Stromal cell of bone marrow (primary cell): Measurements from ENCODE around the gene LCE1E.
A peak's percentile ranks its signal among the peaks of the same experiment; 100 is the strongest.

ENCODE experiments used
- DNase-seq: peaks from one replicate; pipeline ENCODE4 v3.0.0-alpha.2; 2012; ENCODE audit warnings: low read depth

The LCE1E gene, protein sequence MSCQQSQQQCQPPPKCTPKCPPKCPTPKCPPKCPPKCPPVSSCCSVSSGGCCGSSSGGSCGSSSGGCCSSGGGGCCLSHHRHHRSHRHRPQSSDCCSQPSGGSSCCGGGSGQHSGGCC

DNA sequence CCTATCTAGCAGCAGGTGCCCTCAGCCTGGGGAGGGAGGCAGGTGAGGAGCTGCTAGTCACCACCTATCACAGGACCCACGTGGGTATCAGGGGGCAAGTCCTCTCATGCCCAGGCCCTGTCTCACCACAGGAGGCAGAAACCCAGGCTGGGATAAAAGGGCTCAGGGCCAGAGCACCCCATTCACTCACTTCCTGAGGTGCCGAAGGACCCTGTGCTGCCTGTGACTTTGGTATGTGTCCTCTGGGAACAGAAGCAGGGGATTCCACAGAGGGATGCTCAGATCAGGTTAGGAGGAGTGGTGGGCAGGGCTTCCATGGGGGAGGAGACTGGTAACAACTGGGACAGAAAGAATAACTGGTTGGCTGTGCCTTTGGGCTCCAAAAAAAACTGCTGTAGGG lies at the start of gene LCE1E:
Gene LCE1E, plus strand, starts transcription at position 181 of the 400 bp plus-strand sequence. CDS start 1,043 bp downstream, outside the sequence.
- no peak for DNase-seq

DNA sequence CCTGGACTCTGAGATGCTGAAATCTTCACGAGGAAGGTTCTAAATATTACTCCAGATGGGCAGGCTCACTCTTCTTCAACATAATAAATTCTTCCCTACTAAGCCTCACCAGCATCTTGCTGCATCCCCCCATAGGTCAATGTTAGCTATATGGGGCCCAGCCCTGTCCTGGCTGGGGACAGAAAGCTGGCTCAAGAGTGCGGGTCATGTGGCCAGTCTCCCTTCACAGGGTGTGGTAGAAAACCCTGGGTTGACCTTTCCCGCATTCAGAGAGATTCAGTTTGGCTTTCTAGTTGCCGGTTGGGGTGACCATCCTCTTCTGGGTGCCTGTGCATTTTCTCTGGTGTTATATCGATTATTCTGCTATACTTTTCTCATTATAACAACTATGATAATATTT lies 48.1 kb upstream of the LCE1E start:
- DNase-seq: no peak

DNA sequence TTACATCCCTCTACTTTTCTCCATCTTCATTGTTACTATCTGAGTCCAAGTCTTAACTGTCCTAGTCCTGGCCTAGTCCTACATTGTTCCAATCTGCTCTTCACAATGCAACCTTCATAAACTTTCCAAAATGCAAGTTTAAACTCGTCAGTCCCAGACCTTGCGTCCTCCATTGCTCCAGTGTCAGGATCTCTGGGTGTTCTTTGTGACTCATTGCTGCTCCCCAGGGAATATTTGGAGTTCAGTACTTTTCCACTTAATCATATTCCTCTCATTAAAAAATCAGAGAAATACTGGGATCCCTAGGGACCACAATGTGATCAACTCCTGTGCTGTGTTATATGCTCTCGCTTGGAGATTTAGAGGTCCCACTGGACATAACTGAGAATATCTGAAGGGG lies 46.2 kb upstream of the LCE1E start:
- no peak for DNase-seq

DNA sequence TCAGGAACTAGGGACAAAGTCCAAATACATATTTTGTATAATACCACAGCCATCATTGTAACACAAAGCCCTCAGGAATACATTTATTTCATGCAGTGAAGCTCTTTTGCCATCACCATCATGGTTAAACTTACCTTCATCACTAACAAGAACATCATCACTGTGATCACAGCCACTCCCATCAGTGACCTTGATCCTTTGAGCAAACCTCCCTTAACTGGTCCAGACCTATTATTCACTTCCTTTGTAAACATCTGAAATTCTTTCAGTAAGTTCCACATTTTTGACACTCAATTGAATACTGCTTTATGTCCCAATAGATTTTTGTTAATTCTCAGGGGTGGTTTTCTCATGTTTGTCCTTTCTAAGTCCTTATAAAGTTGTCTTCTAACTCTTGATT lies 44.4 kb upstream of the LCE1E start:
- DNase-seq: no peak

DNA sequence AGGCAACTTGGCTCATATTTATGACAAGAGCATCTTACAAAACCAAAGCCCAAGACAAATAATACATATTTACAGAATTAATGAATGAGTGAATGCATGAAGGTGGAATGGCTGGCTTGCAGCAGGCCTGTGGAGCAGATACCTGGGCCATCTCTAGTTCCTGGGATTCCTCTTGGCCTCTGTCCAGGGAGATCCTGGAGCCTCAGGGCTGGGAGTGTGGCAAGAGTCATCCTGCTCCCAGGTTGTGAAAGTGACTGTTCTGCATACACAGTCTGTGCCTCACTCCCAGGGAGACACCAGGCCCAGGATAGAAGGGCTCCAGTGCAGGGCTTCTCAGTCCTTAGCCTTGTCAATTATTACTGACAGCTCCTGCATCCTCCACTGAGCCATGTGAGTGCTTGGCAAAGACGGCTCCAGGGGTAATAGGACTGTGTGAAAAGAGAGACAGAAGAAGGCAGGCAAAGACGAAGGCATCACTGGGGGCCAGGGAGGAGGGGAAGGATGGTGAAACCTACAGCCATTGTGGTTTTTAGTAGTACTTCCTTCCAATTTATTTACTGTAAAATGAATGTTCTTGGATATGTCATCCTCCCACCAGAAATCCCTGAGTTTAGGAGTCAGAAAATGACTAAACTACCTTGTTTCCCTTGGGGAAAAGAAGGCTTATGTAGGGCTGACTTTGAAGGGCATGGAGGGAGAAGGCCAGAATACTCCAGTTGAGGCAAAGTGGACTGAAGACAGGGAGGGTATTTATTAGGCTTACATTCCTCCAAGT lies 42.5 kb upstream of the LCE1E start:
- no peak for DNase-seq

DNA sequence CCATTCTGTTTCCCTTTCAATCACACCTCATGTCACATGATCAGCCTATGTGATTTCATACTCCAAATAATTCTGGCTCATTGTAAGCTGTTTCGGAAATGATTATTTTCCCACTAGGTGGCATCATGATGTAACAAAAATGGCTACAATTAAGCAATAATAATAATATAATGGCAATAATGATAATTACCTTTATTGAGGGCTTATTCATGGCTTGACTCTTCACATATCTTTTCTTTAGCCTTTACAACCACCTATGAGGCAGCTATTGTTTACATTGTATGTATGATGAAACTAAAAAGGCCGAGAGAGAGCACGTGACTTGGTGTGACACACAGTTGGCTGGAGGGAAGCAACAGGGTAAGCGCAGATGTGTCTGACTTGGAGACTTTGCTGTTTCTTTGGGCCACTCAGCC lies 40.8 kb upstream of the LCE1E start:
- no peak for DNase-seq

DNA sequence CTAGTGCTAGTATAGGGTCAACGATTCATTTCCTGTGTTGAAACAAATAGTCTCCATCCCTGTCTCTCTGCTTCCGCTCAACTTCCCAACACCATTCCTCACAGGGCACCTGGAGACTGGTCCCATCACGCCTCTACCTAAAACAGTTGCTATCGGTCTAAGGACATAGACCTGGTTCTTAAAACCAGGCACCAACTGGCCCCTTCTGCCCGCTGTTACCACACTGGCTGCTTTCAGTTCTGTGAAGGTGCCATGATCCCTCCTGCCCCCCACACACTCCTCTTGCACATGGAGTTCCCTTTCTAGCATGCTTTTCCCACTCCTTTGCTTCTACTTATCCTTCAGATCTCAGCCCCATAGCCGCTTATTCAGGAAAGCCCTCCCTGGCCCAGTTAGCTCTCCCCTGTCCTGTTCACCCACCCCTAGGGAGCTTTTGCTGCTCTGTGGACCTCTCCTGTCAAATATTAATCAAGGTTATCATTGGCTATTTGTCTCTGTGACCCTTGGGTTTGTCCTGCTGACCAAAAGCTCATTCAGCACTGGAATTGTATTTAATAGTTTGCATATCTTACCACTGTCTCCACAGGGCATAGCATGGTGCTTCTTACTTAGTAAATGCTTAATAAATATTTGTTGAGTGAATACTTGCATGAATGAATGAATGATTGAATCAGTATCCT lies 40.2 kb upstream of the LCE1E start:
- no peak for DNase-seq

DNA sequence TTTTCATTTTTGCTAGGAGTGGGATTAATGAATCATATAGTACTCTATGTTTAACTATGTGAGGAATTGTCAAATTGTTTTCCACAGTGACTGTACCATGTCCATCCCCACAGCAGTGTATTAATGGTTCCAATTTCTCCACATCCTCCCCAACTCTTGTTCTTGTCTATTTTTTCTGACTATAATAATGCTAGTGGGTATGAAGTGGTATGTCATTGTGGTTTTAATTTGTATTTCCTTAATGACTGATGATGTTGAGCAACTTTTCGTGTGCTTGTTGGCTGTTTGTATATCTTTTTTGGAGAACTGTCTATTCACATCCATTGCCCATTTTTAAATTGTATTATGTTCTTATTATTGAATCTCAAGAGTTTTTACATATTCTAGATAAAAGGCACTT lies 38.2 kb upstream of the LCE1E start:
- no peak for DNase-seq

DNA sequence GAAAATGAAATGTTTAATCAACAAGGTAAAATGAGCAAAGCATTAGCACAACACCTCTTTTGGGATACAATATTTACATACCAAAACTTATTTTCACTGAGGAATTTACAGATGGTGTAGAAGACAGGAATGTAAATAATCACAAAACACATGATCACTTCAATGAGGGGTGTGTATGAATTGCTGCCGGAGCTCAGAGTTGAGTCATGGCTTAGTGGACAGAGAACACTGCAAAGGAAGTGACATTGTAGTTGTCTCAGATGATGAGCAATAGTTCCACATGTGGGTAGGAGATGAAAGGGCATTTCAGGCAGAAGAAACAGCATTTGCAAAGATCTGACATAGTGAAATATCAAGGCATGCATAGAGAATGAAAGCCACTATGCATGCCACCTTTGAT lies 33.8 kb upstream of the LCE1E start:
- peak; percentile 18 for DNase-seq

DNA sequence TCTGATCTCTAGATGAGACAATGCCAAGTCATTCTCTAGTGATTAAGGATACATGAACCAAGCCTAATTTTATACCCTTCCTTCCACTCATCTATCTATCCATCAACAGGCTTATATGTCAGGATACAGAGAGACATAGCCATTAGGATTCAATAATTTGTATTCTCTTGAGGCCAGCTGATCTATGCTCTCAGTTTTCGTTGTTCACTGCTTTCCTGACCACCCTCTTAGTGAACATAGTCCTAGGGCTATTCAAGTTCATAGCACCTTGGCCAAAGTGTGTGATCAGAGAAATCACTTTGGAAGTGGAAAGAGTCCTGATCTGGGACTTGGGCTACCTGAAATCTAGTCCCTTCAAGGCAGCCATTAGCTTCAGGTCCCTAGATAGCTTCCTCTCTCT lies 32.5 kb upstream of the LCE1E start:
- DNase-seq: no peak

DNA sequence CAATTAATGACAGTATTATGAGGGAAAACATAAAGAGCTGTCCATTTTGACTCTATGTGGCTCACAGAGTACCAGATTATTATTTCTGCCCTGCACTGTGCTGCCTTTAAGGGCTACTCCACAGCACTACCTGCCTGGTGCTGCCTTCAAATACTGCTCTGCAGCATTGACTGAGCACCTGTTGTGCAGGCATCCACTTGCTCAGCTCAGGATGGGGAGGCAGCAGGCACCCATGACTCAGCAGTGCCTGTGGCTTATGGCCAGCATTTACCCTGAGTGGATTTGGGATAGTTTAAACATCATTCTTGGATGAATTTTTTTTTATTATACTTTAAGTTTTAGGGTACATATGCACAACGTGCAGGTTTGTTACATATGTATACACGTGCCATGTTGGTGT lies 29.2 kb upstream of the LCE1E start:
- no peak for DNase-seq

DNA sequence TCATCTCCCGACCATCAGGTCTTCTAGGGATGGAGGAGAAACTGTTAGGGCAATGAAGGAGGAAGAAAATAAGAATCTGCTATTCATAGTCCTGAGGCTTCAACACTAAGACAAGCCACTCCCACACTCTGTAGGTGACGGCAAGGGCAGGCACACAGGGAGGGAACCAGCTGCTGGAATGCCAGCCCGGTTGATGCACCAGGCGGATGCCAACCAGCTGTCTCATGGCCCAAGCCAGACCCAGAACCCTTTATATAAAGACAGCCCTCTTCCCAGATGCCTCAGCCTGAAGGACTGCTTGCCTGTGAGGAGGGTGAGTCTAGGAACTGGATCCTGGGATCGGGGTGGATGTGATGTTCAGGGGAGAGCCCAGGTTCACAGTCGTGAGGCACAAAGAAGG lies 28.3 kb upstream of the LCE1E start, which contains the start of gene KPRP:
Gene KPRP, plus strand, starts transcription at position 279 of the 400 bp plus-strand sequence. CDS start 1,564 bp downstream, outside the sequence.
- DNase-seq: no peak

DNA sequence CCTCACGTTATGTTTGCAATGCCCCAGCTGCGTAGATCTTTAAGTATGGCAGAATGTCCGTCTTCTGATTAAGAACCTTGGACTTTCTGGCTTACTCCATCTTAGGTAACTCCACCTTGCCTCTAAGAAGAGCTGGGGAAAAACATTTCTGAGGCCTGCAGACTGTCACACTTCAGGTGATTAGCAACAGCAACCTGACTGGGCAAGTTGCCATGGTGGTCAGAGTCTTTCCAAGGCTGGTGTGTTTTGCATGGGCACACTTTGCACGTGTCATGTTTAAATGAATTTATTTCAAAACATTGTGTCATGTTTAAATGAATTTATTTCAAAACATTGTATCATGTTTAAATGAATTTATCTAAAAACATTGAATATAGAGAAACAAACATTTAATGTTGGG lies 27.4 kb upstream of the LCE1E start:
- no peak for DNase-seq

DNA sequence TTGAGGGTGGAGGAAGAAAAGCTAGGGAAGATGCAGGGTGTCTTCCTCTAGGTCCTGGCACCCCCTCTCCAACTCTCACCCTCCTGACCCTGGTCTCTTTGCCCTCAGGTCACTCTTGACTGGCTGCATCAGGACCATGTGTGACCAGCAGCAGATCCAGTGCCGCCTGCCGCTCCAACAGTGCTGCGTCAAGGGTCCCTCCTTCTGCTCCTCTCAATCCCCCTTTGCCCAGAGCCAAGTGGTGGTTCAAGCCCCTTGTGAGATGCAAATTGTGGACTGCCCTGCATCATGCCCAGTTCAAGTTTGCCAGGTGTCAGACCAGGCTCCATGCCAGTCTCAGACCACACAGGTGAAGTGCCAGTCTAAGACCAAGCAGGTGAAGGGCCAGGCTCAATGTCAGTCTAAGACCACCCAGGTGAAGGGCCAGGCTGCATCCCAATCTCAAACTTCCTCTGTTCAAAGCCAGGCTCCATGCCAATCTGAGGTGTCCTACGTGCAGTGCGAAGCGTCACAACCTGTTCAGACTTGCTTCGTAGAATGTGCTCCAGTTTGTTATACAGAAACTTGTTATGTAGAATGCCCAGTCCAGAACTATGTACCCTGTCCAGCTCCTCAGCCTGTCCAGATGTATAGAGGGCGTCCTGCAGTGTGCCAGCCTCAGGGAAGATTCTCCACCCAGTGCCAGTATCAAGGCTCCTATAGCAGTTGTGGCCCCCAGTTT lies 26.4 kb upstream of the LCE1E start:
- no peak for DNase-seq

DNA sequence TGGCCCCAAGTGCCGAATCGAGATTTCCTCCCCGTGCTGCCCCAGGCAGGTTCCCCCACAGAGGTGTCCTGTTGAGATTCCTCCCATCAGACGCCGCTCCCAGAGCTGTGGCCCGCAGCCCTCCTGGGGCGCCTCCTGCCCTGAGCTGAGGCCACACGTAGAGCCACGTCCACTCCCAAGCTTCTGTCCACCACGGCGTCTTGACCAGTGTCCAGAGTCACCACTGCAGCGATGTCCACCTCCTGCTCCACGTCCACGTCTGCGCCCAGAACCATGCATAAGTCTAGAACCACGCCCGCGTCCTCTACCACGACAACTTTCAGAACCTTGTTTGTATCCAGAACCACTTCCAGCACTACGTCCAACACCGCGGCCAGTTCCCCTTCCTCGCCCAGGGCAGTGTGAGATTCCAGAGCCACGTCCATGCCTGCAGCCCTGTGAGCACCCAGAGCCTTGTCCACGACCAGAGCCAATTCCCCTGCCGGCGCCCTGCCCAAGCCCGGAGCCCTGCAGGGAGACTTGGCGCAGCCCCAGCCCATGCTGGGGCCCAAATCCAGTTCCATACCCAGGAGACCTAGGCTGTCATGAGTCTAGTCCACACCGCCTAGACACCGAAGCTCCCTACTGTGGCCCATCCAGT lies 25.4 kb upstream of the LCE1E start:
- no peak for DNase-seq

DNA sequence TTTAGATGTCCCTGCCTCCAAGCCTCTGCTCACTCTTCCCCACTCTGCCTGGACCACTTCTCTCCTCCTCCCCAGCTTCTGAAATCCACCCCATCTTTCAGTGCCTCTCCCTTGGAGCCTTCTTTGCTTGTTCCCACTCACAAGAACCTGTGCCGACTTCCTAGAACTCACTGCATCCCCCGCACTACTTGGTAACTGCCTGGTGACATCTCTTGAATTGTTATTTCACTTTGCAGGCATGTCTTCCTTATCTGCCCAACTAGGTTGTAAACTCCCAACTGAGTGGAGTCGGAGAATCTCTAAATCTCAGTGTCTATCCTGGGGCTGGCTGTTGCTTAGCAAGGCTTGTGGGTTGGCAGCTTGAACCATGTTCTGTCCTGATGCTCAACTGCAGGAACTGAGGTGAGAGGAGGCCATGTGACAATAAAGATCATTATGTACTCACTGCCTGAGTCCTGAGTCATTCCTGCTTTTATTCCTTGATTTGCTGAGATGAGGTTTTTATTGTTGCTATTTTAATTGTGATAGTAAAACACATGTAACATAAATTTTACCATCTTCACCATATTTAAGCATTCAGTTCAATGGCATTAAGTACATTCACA lies 24.3 kb upstream of the LCE1E start:
- no peak for DNase-seq

DNA sequence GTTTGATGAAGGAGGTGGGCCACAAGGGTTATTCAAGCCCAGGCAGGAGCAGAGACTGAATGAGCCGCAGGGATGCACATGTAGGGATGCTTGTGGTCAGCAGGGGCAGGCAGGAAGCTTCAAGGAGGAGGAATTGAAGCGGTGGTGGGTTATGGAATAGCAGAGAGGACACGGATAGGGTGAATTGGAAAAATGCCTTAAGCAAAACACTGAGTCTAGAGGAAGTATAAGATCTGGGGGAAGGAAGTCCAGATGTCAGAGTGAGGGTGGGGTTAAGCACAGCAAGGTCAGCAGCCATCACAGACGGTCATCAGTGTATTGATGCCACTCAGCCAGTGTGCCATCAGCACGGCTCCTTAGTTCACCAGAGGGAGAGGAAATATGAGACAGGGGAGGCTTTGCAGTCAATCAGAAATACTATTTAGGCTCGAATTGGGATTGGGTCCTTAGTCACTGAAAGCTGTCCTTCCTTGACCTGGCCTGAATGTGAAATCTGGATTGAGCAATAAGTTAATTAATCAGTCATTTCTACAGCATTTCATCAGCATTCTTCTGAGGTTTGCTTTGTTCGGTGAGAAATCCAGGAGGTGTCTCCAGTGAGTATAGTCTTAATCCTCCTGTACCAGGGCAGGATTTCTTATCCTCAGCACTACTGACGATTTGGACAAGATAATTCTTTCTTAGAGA lies 17.1 kb upstream of the LCE1E start:
- DNase-seq: peak; percentile 9

DNA sequence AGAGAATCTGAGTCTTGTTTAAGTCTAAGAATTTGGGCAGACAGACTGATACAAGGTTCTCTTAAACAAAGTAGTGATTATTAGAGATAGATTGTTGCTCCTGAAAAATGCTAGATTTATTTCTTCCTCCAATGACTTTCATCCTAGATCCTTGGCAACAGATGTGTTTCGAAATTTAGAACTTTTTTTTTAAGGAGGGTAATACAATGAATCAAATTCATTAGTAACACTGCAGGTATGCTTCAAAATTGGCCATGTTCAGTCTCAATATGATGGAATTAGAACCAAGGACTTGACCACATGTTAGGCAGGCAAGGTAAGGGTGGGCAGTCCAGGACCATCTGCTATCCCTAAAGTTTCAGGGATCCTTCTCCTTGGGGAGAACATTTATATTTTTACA lies 15.6 kb upstream of the LCE1E start:
- DNase-seq: no peak

DNA sequence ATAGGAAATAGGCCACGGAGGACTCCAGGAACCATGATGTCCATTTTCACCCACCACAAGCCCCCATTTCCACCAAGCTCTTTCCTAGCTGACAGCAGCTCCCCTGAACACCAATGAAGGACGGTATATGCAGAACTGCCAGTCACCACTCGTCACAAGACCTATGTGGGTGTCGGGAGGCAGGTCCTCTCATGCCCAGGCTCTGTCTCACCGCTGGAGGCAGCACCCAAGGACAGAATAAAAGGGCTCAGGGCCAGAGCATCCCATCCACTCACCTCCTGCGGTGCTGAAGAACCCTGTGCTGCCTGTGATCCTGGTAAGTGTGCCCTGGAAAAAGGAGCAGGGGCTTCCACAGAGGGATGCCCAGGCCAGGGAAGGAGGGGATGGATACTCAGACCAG lies 11.2 kb upstream of the LCE1E start, which contains the start of gene LCE1F:
Gene LCE1F, plus strand, starts transcription at position 266 of the 400 bp plus-strand sequence. CDS start 1,232 bp downstream, outside the sequence.
- no peak for DNase-seq

DNA sequence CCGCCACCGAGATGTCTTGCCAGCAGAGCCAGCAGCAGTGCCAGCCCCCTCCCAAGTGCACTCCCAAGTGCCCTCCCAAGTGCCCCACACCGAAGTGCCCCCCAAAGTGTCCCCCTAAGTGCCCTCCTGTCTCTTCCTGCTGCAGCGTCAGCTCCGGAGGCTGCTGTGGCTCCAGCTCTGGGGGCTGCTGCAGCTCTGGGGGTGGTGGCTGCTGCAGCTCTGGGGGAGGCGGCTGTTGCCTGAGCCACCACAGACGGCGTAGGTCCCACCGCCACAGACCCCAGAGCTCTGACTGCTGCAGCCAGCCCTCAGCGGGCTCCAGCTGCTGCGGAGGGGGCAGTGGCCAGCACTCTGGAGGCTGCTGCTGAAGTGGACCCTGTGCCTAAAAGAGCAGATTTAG lies 9.7 kb upstream of the LCE1E start:
- no peak for DNase-seq
